Activated naive CD8-positive, alpha-beta T cell treated with anti-CD3 and anti-CD28 coated beads for 36 hours (primary cell): ENCODE measurements around the gene ZNF701. TPM values are rescaled to one million over a fixed set of nuclear protein-coding genes. Genes with fewer than 3 reads are reported as not detected.
"Not testable (repeated sequence)": the region's sequence is repeated elsewhere in the genome, so short reads cannot be mapped to it uniquely, and the experiment has no call there.

Experiments used
- DNase-seq: peaks from one replicate; pipeline ENCODE4 v3.0.0; 2021
- H3K27ac Mint-ChIP-seq: one replicate; pipeline ENCODE4 v1.8.0; 2022; ENCODE audit warnings: mild to moderate bottlenecking, moderate library complexity, mixed read lengths
- H3K27me3 Mint-ChIP-seq: one replicate; pipeline ENCODE4 v1.8.0; 2022; ENCODE audit warnings: mild to moderate bottlenecking, mixed read lengths
- H3K36me3 Mint-ChIP-seq: one replicate; pipeline ENCODE4 v1.8.0; 2021; ENCODE audit warnings: mild to moderate bottlenecking, mixed read lengths
- H3K4me1 Mint-ChIP-seq: one replicate; pipeline ENCODE4 v1.8.0; 2021; ENCODE audit warnings: mixed read lengths
- H3K4me3 Mint-ChIP-seq: one replicate; pipeline ENCODE4 v1.8.0; 2022; ENCODE audit warnings: mild to moderate bottlenecking, moderate library complexity, mixed read lengths
- H3K9me3 Mint-ChIP-seq: one replicate; pipeline ENCODE4 v1.8.0; 2022; ENCODE audit warnings: mixed read lengths
- total RNA-seq, 2 experiments: library from RNA; stranded (reverse); gene quantifications; one replicate each; pipeline ENCODE4 v1.2.3, GENCODE V29; 2021

The ZNF701 gene
- total RNA-seq, 2 experiments from 2014 or later: 18.9 to 19.2 TPM

DNA sequence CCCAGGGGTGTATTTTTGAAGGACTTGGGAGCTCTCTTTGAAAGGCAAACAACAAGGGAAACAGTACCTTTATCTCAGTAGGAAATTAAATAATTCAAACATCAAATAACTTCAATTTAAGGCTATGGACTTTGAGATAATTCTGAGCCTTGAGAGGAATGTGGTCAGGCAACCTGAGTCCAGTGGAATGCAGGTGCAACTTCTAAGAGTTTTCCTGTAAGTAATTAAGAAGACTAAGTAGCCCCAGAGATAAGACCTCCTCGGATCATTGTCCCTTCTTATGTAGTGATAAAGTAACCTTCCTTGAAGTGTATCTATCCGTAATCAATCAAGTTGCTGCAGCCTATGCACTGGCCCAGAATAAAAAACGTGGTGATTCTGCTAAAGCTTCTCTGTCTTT, 29.2 kb downstream of the ZNF701 start:
- Mint-ChIP-seq H3K9me3 (peaks cover 35% of the 10 kb centered on the region), H3K27me3 (no peaks in the 10 kb centered on the region), H3K4me1 (peaks cover 15% of the 10 kb centered on the region), H3K27ac (no peak overlapping the region), H3K4me3 (no peak overlapping the region), H3K36me3 (peaks cover 61% of the 10 kb centered on the region)
- no peak for DNase-seq

DNA sequence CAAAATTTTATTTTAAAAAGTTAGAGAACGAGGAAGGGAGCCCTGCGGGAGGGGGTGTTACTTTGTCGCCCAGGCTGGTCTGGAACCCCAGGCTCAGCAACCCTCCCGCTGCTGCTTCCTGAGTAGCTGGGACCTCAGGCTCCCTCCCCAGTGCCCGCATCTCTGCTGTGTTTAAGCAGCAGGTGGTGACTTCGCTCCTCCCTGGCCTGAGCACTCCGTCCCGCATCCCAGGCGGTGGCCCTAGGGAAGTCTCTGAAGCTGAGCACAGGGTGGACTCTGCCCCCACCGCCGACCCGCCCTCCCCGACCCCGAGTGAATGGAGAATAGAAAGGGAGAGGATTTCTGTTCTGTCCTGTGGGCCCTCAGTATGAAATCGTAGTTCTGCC, 30.5 kb downstream of the ZNF701 start:
- peaks cover 60% of the 10 kb centered on the region for H3K36me3 Mint-ChIP-seq
- no peak overlapping the region for H3K27ac Mint-ChIP-seq
- H3K4me1 Mint-ChIP-seq: peaks cover 17% of the 10 kb centered on the region
- H3K27me3 Mint-ChIP-seq: no peaks in the 10 kb centered on the region
- H3K4me3 Mint-ChIP-seq: peak overlapping the region; percentile 82
- DNase-seq: no peak
- peaks cover 37% of the 10 kb centered on the region for H3K9me3 Mint-ChIP-seq

DNA sequence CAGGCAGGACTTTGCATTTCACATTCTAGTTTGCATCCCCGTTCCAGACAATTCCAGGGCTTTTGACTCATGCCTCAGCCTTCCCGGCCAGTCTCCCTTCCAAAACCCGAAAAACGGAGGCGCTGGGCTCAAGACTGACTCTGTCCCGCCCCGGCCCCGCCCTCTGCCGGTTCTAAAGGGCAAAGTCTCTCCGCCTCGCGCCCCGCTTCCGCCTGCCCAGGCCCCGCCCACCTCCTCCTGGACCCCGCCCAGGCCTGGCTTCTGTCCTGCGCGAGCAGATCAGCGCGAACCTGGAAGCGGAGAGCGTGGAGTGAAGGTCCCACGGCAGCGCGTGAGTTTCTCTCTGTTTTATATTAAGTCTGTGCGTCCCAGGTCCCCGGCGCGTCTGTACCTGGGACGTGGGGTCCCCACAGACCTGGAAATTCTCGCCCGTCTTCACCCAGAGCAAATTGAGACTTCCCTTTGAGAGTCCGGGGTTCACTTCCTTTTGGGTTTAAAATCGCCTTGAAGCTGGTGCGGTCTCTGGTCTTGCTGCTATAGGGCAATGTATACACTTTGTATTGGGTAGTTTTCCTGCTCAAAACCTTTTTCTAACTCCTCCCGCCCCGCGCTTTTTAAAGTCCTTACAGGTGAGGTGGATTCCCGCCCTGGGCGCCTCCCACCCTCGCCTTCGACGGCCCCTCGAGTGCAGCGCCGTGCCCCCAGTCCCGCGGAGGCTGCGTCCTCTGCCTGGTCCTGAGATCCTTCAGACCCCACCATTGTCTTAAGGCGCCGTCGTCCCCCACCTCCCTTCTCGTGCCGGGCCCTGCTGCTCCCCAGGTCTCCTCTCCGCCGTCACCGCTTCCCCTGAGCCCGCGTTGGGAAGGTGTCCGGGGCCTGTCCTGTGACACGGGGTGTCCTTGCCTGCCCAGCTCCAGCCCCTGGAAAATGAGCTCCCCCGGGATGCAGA, 31.2 kb downstream of the ZNF701 start:
- peak overlapping the region; percentile 82 for H3K4me3 Mint-ChIP-seq
- H3K27ac Mint-ChIP-seq: peak overlapping the region; percentile 80
- H3K36me3 Mint-ChIP-seq: peaks cover 58% of the 10 kb centered on the region
- H3K27me3 Mint-ChIP-seq: no peaks in the 10 kb centered on the region
- H3K4me1 Mint-ChIP-seq: peaks cover 18% of the 10 kb centered on the region
- peaks cover 35% of the 10 kb centered on the region for H3K9me3 Mint-ChIP-seq
- DNase-seq: peak; percentile 93

DNA sequence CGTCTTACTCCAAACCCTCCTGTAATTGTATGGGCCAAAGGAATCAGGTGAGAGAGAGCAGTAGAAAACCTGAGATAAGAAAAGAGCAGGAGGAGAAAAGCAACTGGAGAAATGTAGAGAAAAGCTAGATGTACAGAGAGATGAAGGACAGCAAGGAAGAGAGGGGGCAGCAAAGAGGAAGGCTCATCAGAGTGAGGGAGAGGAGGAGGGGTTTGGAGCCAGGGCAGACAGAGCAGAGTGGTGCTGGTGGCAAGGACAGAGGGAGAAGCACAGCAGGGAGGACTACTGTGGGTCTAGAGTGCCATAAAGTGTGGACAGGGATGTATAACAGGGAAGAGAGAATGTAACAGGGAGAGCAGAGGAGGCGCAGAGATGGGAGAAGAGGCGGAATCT, 31.9 kb downstream of the ZNF701 start:
- Mint-ChIP-seq H3K9me3 (peaks cover 33% of the 10 kb centered on the region), H3K4me1 (peaks cover 19% of the 10 kb centered on the region), H3K27ac (peak overlapping the region; percentile 80), H3K4me3 (peak overlapping the region; percentile 82), H3K36me3 (peaks cover 57% of the 10 kb centered on the region)
- not testable (repeated sequence) for DNase-seq, H3K27me3 Mint-ChIP-seq

DNA sequence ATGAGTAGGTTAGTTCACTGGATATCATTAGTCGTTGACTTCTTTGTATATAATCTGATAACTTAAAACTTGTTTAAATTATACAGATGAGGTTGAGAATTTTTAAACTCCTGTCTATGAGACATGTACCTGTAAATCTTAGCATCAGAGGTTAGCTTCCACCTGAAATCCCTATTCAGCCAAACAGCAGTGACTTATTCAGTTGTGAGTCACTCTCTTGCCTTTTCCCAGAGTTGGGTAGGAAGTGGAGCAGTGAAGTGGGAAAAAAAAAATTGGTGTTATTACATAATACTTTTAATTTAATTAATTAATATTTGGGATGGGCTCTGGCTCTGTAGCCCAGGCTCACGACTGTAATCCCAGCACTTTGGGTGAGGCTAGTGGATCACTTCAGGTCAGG, 32.9 kb downstream of the ZNF701 start:
- H3K27me3 Mint-ChIP-seq: no peaks in the 10 kb centered on the region
- DNase-seq: no peak
- H3K36me3 Mint-ChIP-seq: peaks cover 54% of the 10 kb centered on the region
- peaks cover 29% of the 10 kb centered on the region for H3K9me3 Mint-ChIP-seq
- H3K4me3 Mint-ChIP-seq: no peak overlapping the region
- no peak overlapping the region for H3K27ac Mint-ChIP-seq
- H3K4me1 Mint-ChIP-seq: peaks cover 19% of the 10 kb centered on the region

DNA sequence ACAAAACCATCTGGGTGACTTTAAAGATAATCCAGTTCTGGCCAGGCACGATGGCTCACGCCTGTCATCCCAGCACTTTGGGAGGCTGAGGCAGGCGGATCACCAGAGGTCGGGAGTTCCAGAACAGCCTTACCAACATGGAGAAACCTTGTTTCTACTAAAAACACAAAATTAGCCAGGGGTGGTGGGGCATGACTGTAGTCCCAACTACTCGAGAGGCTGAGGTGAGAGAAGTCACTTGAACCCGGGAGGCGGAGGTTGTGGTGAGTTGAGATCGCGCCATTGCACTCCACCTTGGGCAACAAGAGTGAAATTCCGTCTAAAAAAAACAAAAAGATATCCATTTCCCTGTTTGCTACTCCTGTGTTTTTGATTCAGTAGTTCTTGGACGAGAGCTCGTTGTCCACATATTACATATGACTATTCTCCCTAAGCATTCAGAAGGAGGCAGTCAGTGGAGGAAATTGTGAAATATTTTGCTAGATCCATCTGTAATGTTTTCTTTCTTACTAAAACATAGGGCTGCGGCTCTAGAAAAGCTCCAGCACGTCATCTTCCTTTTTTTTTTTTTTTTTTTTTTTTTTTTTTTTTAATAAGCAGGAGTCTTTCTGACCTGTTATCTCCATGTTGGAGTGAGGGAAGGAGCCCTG, 33.6 kb downstream of the ZNF701 start:
- H3K9me3 Mint-ChIP-seq: peaks cover 32% of the 10 kb centered on the region
- no peaks in the 10 kb centered on the region for H3K27me3 Mint-ChIP-seq
- peaks cover 19% of the 10 kb centered on the region for H3K4me1 Mint-ChIP-seq
- no peak for DNase-seq
- H3K27ac Mint-ChIP-seq: no peak overlapping the region
- peaks cover 57% of the 10 kb centered on the region for H3K36me3 Mint-ChIP-seq
- H3K4me3 Mint-ChIP-seq: peak overlapping the region; percentile 10

DNA sequence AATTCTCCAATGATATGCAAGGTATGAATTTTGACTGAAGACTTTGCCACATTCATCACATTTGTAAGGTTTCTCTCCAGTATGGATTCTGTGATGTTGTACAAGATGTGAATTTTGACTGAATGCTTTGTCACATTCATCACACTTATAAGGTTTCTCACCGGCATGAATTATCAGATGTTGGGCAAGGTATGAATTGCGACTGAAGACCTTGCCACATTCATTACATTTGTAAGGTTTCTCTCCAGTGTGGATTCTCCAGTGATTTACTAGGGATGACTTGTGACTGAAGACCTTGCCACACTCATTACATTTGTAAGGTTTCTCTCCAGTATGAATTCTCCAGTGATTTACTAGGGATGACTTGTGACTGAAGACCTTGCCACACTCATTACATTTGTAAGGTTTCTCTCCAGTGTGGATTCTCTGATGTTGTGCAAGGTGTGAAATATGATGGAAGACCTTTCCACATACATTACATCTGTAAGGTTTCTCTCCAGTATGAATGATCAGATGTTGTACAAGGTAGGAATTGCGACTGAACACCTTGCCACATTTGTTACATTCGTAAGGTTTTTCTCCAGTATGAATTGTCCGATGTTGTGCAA, 43.3 kb downstream of the ZNF701 start:
- Mint-ChIP-seq H3K27me3 (no peaks in the 10 kb centered on the region), H3K9me3 (peaks cover 49% of the 10 kb centered on the region), H3K4me3 (no peak overlapping the region), H3K27ac (no peak overlapping the region), H3K36me3 (peaks cover 94% of the 10 kb centered on the region), H3K4me1 (no peaks in the 10 kb centered on the region)
- DNase-seq: no peak

DNA sequence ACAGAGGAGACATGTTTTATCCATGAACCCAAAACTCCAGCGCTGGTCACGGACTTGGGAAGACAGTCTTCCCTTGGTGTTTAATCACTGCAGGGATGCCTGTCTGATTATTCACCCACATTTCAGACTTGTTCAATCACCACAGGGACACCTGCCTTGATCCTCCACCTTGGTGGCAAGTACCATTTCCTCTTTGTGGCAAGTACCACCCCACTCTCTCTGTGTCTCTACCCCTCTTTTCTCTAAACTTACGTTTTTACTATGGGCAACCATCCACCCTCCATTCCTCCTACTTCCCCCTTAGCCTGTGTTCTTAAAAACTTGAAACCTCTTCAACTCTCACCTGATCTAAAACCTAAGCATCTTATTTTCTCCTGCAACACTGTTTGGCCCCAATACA, 51.3 kb downstream of the ZNF701 start:
- Mint-ChIP-seq H3K4me1 (peaks cover 16% of the 10 kb centered on the region), H3K27ac (peak overlapping the region; percentile 47), H3K9me3 (peaks cover 37% of the 10 kb centered on the region), H3K27me3 (no peaks in the 10 kb centered on the region), H3K36me3 (peaks cover 35% of the 10 kb centered on the region), H3K4me3 (no peak overlapping the region)
- no peak for DNase-seq

DNA sequence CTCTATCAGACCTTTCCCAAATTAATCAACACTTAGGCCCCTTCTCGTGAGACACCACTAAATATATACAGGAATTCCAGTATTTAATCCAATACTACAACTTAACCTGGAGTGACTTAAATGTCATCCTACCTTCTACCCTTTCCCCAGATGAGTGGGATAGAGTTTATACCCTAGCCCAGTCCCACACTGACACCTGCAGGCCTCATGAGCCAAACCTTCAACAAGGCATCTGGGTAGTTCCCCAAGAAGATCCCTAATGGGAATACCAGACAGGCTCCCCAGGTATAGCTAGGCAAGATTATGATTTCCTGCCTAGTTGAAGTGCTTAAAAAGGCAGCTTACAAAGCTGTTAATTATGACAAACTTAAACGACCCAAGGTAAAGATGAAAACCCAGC, 52.2 kb downstream of the ZNF701 start:
- H3K9me3 Mint-ChIP-seq: peaks cover 28% of the 10 kb centered on the region
- no peak overlapping the region for H3K27ac Mint-ChIP-seq
- H3K4me3 Mint-ChIP-seq: no peak overlapping the region
- no peaks in the 10 kb centered on the region for H3K27me3 Mint-ChIP-seq
- peaks cover 16% of the 10 kb centered on the region for H3K4me1 Mint-ChIP-seq
- peaks cover 26% of the 10 kb centered on the region for H3K36me3 Mint-ChIP-seq
- no peak for DNase-seq

DNA sequence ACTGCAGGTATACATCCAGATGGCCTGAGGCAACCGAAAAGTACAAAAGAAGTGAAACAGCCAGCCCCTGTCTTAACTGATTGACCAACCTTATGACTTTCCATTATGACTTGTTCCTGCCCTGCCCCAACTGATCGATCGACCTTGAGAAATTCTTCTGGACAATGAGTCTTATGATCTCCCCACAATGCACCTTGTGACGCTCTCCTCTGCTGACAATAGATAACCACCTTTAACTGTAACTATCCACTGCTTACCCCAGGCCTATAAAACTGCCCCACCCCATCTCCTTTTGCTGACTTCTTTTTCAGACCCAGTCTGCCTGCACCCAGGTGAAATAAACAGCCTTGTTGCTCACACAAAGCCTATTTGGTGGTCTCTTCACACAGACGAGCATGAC, 56.8 kb downstream of the ZNF701 start:
- H3K4me1 Mint-ChIP-seq: peaks cover 6% of the 10 kb centered on the region
- peaks cover 42% of the 10 kb centered on the region for H3K36me3 Mint-ChIP-seq
- no peak overlapping the region for H3K4me3 Mint-ChIP-seq
- H3K9me3 Mint-ChIP-seq: peaks cover 25% of the 10 kb centered on the region
- H3K27me3 Mint-ChIP-seq: no peaks in the 10 kb centered on the region
- no peak overlapping the region for H3K27ac Mint-ChIP-seq
- DNase-seq: no peak

DNA sequence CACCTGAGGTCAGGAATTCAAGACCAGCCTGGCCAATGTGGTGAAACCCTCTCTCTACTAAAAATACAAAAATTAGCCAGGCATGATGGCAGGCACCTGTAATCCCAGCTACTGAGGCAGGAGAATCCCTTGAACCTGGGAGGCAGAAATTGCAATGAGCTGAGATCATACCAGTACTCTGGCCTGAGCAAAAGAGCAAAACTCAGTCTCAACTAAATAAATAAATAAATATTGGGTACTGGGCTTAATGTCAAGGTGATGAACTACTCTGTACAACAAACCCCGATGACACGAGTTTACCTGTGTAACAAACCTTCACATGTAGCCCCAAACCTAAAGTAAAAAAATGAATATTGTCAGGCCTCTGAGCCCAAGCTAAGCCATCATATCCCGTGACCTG, 57.4 kb downstream of the ZNF701 start:
- not testable (repeated sequence) for H3K27ac Mint-ChIP-seq, DNase-seq, H3K4me3 Mint-ChIP-seq, H3K27me3 Mint-ChIP-seq, H3K4me1 Mint-ChIP-seq
- peaks cover 22% of the 10 kb centered on the region for H3K9me3 Mint-ChIP-seq
- H3K36me3 Mint-ChIP-seq: peaks cover 47% of the 10 kb centered on the region

DNA sequence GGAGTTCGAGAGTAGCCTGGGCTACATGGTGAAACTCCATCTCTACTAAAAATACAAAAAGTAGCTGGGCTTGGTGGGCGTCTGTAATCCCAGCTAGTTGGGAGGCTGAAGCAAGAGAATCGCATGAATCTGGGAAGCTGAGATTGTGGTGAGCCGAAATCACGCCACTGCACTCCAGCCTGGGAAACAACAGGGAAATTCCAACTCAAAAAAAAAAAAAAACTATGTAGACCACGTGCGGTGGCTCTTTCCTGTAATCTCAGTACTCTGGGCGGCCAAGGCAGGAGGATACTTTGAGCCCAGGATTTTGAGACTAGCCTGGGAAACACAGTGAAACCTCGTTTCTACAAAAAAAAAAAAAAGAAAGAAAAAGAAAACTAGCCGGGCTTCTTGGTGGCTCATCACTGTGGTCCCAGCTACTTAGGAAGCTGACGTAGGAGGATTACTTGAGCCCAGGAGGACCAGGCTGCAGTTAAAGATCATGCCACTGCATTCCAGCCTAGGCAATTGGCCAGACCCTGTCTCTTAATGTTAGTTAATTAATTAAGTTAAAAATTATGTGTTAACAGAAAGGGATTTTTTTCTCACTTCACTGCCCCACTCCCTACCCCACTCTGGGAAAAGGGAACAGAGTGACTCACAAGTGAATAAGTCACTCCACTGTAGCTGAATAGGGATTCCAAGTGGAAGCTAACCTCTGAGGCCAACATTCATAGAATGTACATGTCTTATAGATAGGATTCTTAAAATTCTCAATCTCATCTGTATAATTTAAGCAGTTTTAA, 65.9 kb downstream of the ZNF701 start:
- Mint-ChIP-seq H3K27ac (no peak overlapping the region), H3K4me3 (no peak overlapping the region), H3K27me3 (no peaks in the 10 kb centered on the region), H3K4me1 (peaks cover 16% of the 10 kb centered on the region), H3K36me3 (peaks cover 51% of the 10 kb centered on the region), H3K9me3 (peaks cover 13% of the 10 kb centered on the region)
- no peak for DNase-seq
